GM23248 (cell line): ENCODE data around the gene LATS1.

Experiments used
- EZH2 ChIP-seq: fragments of 200-600 bp; sonication (generic); IDR thresholded peaks from 2 replicates; pipeline ENCODE4 v1.6.1; 2018; ENCODE audit warnings: antibody characterized with exemption, mild to moderate bottlenecking; ENCODE audit not compliant: insufficient read depth, poor library complexity, severe bottlenecking
- EZH2phosphoT487 ChIP-seq: fragments of 200-600 bp; sonication (generic); IDR thresholded peaks from 2 replicates; pipeline ENCODE4 v1.6.1; 2018; ENCODE audit warnings: antibody characterized with exemption, moderate library complexity, mild to moderate bottlenecking, low read depth; ENCODE audit not compliant: insufficient read depth

DNA sequence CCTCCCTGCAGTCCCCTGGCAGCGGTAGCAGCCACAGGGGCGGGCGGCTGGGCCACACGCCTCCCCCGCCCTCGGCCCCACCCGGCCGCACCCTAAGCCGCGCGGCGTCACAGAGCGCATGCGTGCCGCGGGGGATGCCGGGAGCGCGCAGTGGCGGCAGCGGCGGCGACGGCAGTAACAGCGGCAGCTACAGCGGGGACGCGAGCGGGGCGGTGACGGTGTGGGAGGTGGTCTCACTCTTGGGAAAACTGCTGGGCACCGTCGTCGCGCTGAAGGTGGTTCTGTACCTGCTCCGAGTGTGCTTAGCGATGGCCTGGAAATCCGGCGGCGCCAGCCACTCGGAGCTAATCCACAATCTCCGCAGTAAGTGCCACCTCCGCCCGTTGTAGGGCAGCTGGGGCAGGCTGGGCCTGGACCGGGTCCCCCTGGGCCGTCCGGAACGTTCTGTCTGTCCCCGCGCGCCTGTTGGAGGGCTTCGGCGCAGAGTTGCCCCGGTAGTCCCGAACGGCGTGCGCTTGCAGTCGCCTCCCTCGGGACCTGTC lies 31.8 kb upstream of the LATS1 start, which contains the start of gene PCMT1:
- TF ChIP-seq EZH2 (no peak), EZH2phosphoT487 (no peak)
